Measurements from ENCODE around the gene CFAP46. TPM values are rescaled to one million over a fixed set of nuclear protein-coding genes. Genes with fewer than 3 reads are reported as not detected.
A peak's percentile ranks its signal among the peaks of the same experiment; 100 is the strongest.

Gene CFAP46
- total and polyA plus RNA-seq, 3 experiments from 2014 or later, result 0.09 TPM; not detected in 2

DNA sequence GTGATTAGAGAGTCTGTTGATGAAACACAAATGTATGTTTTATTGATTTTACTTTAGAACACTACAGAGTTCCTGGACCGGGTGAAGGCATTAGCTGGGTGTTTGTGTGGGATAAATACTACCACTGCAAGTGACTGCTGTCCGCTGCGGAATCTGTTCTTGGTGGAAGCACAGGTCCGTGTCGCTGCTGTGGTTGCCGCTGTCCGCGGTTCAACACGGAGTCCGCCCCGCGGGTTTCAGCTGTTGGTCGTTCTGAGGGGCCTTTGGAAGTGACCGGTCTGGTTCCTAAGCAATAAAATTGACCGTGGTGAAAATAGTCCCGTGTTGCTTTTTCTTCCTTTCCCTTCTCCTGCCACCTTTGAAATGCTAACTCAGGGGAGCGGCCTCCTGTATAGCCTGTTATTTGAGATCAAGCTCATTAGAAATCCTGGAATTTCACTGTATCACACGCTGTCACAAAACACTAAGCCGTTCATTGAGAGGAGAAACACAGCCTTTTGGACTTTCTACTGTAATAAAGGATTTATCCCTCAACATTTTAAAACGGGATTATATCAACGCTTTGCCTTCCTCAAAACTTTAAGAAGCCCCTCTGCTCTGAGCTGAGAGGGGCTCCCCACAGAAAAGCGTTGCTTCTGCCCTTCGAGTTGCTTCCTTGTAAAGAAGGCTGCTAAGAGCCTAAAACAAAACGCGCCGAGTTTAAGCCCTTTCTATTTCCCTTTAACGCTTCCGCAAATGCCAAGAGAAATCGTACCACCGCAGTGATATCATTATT is 159.0 kb downstream of the CFAP46 start:
- H3K36me3 ChIP-seq (ENCODE audit: insufficient read depth, low read length), result no peaks in the 10 kb centered on the region
- H3K9me3 ChIP-seq (ENCODE audit: low read length), result no peaks in the 10 kb centered on the region
- no peak overlapping the region for H3K27ac ChIP-seq (ENCODE audit: low read depth, low read length)
- ChIA-PET CTCF (no interaction called here), POLR2A (no interaction called here)
- no peak overlapping the region for H3K4me3 ChIP-seq (ENCODE audit: low read length)
- no peak for DNase-seq
- Mint-ChIP-seq H3K9me3 (peaks cover 0 to 9% (median 2%) of the 10 kb centered on the region in 5 donors), H3K27me3 (peaks cover 11 to 17% of the 10 kb centered on the region in 2 donors), H3K4me3 (peak overlapping the region in 2 of 7 donors; percentile 45 to 69), H3K27ac (no peak overlapping the region), H3K4me1 (peaks cover 3% of the 10 kb centered on the region in 3 donors), H3K36me3 (peaks cover 12 to 32% (median 22%) of the 10 kb centered on the region in 3 donors)
- no peaks in the 10 kb centered on the region for H3K4me1 ChIP-seq (ENCODE audit: insufficient read depth, low read length)
- no peaks in the 10 kb centered on the region for H3K27me3 ChIP-seq (ENCODE audit: insufficient read depth, low read length, poor library complexity, severe bottlenecking)

DNA sequence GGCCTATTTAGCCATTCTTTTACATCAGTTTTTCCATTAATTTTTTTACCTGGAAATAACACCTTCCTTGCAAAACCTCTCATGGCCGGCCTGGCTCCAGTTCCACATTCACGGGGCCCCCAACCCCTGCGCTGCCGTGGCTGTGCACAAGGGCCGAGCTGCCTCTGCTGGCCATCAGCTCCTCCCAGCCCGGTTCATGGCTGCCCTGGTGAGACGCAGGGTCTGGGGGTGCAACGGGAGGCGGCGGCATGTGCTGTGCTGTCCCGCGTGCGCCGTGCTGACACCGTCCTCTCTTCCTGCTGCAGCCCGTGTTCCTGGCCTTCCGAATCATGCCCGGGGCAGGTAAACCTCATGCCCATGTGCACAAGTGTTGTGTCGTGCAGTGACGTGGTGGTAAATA is 160.8 kb downstream of the CFAP46 start:
- ChIA-PET CTCF (no interaction called here), POLR2A (no interaction called here)
- peaks cover 3% of the 10 kb centered on the region in 3 donors for H3K4me1 Mint-ChIP-seq

DNA sequence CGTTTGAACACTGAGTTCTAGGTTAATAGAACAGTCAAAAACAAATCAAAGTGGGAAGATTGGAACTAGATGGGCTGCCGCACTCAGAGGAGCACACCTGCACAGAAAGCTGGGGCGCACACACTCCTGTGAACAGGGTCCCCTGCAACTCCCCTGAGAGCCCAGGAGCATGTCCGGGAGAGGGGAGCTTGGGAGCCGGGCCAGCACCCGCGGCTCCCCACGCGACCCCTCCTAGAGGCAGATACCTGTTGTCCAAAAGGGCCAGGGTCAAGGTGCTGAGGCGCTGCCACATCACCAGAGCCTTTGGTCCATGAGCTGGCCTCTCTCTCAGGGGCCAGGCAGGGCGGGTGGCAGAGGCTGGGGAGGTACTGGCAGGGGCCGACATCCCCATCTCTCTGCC is 162.0 kb downstream of the CFAP46 start:
- peaks cover 3% of the 10 kb centered on the region in 3 donors for H3K4me1 Mint-ChIP-seq
- peaks cover 11 to 17% of the 10 kb centered on the region in 2 donors for H3K27me3 Mint-ChIP-seq
- H3K36me3 ChIP-seq (ENCODE audit: insufficient read depth, low read length), result no peaks in the 10 kb centered on the region
- H3K9me3 Mint-ChIP-seq, result peaks cover 0 to 9% (median 2%) of the 10 kb centered on the region in 5 donors
- ChIA-PET CTCF (no interaction called here), POLR2A (no interaction called here)
- H3K36me3 Mint-ChIP-seq, result peaks cover 12 to 46% (median 22%) of the 10 kb centered on the region in 3 donors
- H3K9me3 ChIP-seq (ENCODE audit: low read length), result no peaks in the 10 kb centered on the region
- no peak overlapping the region for H3K27ac ChIP-seq (ENCODE audit: low read depth, low read length)
- H3K27me3 ChIP-seq (ENCODE audit: insufficient read depth, low read length, poor library complexity, severe bottlenecking), result no peaks in the 10 kb centered on the region
- H3K27ac Mint-ChIP-seq, result no peak overlapping the region
- H3K4me1 ChIP-seq (ENCODE audit: insufficient read depth, low read length), result no peaks in the 10 kb centered on the region
- no peak for DNase-seq
- no peak overlapping the region for H3K4me3 Mint-ChIP-seq
- H3K4me3 ChIP-seq (ENCODE audit: low read length), result no peak overlapping the region

More for the DNA sequence above, 160.8 kb downstream of the CFAP46 start:
- Histone ChIP-seq H3K4me1 (ENCODE audit: insufficient read depth, low read length) (no peaks in the 10 kb centered on the region), H3K27me3 (ENCODE audit: insufficient read depth, low read length, poor library complexity, severe bottlenecking) (no peaks in the 10 kb centered on the region), H3K4me3 (ENCODE audit: low read length) (no peak overlapping the region), H3K27ac (ENCODE audit: low read depth, low read length) (no peak overlapping the region), H3K36me3 (ENCODE audit: insufficient read depth, low read length) (no peaks in the 10 kb centered on the region), H3K9me3 (ENCODE audit: low read length) (no peaks in the 10 kb centered on the region)
- peaks cover 12 to 43% (median 22%) of the 10 kb centered on the region in 3 donors for H3K36me3 Mint-ChIP-seq
- peaks cover 0 to 9% (median 2%) of the 10 kb centered on the region in 5 donors for H3K9me3 Mint-ChIP-seq
- no peak overlapping the region for H3K4me3 Mint-ChIP-seq
- no peak for DNase-seq
- peaks cover 11 to 17% of the 10 kb centered on the region in 2 donors for H3K27me3 Mint-ChIP-seq
- peak overlapping the region in 1 of 8 donors; percentile 54 for H3K27ac Mint-ChIP-seq

- H3K4me3 Mint-ChIP-seq, result no peak overlapping the region
- H3K4me1 Mint-ChIP-seq, result peaks cover 3% of the 10 kb centered on the region in 3 donors
- H3K27me3 Mint-ChIP-seq, result peaks cover 11 to 17% of the 10 kb centered on the region in 2 donors
- Histone ChIP-seq H3K4me1 (ENCODE audit: insufficient read depth, low read length) (no peaks in the 10 kb centered on the region), H3K4me3 (ENCODE audit: low read length) (no peak overlapping the region), H3K9me3 (ENCODE audit: low read length) (no peaks in the 10 kb centered on the region), H3K27ac (ENCODE audit: low read depth, low read length) (no peak overlapping the region), H3K36me3 (ENCODE audit: insufficient read depth, low read length) (no peaks in the 10 kb centered on the region), H3K27me3 (ENCODE audit: insufficient read depth, low read length, poor library complexity, severe bottlenecking) (no peaks in the 10 kb centered on the region)
- H3K27ac Mint-ChIP-seq, result no peak overlapping the region
- CTCF ChIA-PET, result no interaction called here
- DNase-seq, result no peak
- peaks cover 0 to 9% (median 2%) of the 10 kb centered on the region in 5 donors for H3K9me3 Mint-ChIP-seq
- H3K36me3 Mint-ChIP-seq, result peaks cover 12 to 46% (median 22%) of the 10 kb centered on the region in 3 donors
- POLR2A ChIA-PET, result no interaction called here
These were observed 162.6 kb downstream of the CFAP46 start for GRCh38 chr10:132779549-132780294.

DNA sequence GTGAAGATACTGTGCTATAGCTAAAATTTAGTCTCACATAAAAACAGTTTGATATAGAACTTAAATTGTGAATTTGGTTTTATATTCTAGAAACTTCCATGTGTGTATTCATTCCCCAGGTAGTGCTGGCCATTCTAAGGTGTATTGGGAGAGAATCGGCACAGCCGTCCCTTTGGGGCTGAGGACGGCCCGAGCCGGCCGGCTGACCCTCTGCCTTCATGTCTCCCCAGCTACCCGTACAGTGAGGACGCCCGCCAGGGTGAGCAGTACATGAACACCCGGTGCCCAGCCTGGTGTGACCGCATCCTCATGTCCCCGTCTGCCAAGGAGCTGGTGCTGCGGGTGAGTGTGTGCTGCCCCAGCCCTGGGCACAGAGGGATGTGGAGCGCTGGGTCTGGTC is 164.9 kb downstream of the CFAP46 start:
- Mint-ChIP-seq H3K27ac (no peak overlapping the region), H3K9me3 (no peaks in the 10 kb centered on the region), H3K27me3 (peaks cover 0 to 2% of the 10 kb centered on the region in 2 donors), H3K36me3 (peaks cover 8 to 40% (median 10%) of the 10 kb centered on the region in 3 donors), H3K4me3 (no peak overlapping the region), H3K4me1 (no peaks in the 10 kb centered on the region)
- Histone ChIP-seq H3K36me3 (ENCODE audit: insufficient read depth, low read length) (no peaks in the 10 kb centered on the region), H3K9me3 (ENCODE audit: low read length) (no peaks in the 10 kb centered on the region), H3K4me3 (ENCODE audit: low read length) (no peak overlapping the region), H3K27me3 (ENCODE audit: insufficient read depth, low read length, poor library complexity, severe bottlenecking) (no peaks in the 10 kb centered on the region), H3K4me1 (ENCODE audit: insufficient read depth, low read length) (no peaks in the 10 kb centered on the region), H3K27ac (ENCODE audit: low read depth, low read length) (no peak overlapping the region)
- DNase-seq, result no peak
- CTCF ChIA-PET, result no interaction called here
- POLR2A ChIA-PET, result no interaction called here

DNA sequence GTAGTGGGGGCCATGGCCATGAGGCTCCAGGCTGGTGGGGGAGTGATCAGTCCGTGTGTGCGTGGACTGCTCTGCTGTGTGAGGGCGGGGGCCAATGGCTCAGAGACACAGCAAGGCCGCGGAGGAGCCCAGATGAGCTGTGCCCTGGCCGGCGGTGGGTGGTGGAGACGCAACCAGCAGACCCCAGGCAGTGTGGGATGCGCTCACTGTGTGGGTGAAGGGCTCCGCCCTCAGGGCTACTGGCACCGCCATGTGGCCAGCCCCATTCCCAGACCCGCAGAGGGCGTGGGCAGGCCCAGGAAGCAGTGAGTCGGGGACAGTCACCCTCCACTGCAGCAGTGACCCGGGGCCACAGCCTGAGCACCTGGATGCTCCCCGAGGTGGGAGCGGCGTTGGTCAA is 165.5 kb downstream of the CFAP46 start:
- Histone ChIP-seq H3K27ac (ENCODE audit: low read depth, low read length) (no peak overlapping the region), H3K9me3 (ENCODE audit: low read length) (no peaks in the 10 kb centered on the region), H3K4me1 (ENCODE audit: insufficient read depth, low read length) (no peaks in the 10 kb centered on the region), H3K27me3 (ENCODE audit: insufficient read depth, low read length, poor library complexity, severe bottlenecking) (no peaks in the 10 kb centered on the region), H3K4me3 (ENCODE audit: low read length) (no peak overlapping the region), H3K36me3 (ENCODE audit: insufficient read depth, low read length) (no peaks in the 10 kb centered on the region)
- Mint-ChIP-seq H3K36me3 (peaks cover 5 to 34% (median 7%) of the 10 kb centered on the region in 3 donors), H3K4me1 (no peaks in the 10 kb centered on the region), H3K27ac (no peak overlapping the region), H3K4me3 (no peak overlapping the region), H3K9me3 (no peaks in the 10 kb centered on the region), H3K27me3 (peaks cover 0 to 1% of the 10 kb centered on the region in 2 donors)
- ChIA-PET CTCF (no interaction called here), POLR2A (no interaction called here)
- DNase-seq, result no peak

- Mint-ChIP-seq H3K27me3 (no peaks in the 10 kb centered on the region), H3K4me1 (no peaks in the 10 kb centered on the region), H3K36me3 (peaks cover 2 to 29% (median 2%) of the 10 kb centered on the region in 3 donors), H3K4me3 (no peak overlapping the region), H3K27ac (no peak overlapping the region), H3K9me3 (no peaks in the 10 kb centered on the region)
- no peaks in the 10 kb centered on the region for H3K9me3 ChIP-seq (ENCODE audit: low read length)
- H3K4me1 ChIP-seq (ENCODE audit: insufficient read depth, low read length), result no peaks in the 10 kb centered on the region
- DNase-seq, result no peak
- H3K36me3 ChIP-seq (ENCODE audit: insufficient read depth, low read length), result no peaks in the 10 kb centered on the region
- POLR2A ChIA-PET, result no interaction called here
- no peaks in the 10 kb centered on the region for H3K27me3 ChIP-seq (ENCODE audit: insufficient read depth, low read length, poor library complexity, severe bottlenecking)
- H3K4me3 ChIP-seq (ENCODE audit: low read length), result no peak overlapping the region
- CTCF ChIA-PET, result no interaction called here
- H3K27ac ChIP-seq (ENCODE audit: low read depth, low read length), result no peak overlapping the region
These were observed 166.2 kb downstream of the CFAP46 start for GRCh38 chr10:132776186-132776585.

Data from CD8-positive, alpha-beta memory T cell (primary cell).